ENCODE measurements around the gene RNU1-2.

GRCh38 chr1:16906873-16907272, 11.1 kb downstream of the RNU1-2 start:
- no peak for TF ChIP-seq CTCF (IDR thresholded peaks at IDR 0.05; ENCODE audit: insufficient read depth, low read length)
- no peak for TF ChIP-seq POLR2AphosphoS5 (IDR thresholded peaks at IDR 0.05; ENCODE audit: low read depth)
